Iris pigment epithelial cell (primary cell): ENCODE measurements around the gene PTBP3.
"Not testable (repeated sequence)": the region's sequence is repeated elsewhere in the genome, so short reads cannot be mapped to it uniquely, and the experiment has no call there.

Source experiments
- DNase-seq: peaks from one replicate; pipeline ENCODE4 v3.0.0-alpha.2; 2011; ENCODE audit warnings: low read depth

The PTBP3 gene

DNA sequence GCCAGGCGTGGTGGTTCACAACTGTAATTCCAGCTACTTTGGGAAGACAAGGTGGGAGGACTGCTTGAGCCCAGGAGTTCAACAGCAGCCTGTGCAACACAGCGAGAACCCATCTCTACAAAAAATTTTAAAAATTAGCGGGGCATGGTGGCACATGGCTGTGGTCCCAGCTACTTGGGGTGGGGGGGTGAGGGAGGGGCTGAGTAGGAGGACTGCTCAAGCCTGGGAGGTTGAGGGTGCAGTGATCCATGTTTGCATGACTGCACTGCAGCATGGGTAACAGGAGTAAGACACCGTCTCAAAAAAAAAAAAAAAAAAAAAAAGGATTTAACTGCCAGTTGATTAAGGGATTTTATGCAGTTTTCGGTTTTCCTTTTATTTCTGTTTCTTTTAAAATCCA lies 65.0 kb downstream of the PTBP3 start:
- no peak for DNase-seq

DNA sequence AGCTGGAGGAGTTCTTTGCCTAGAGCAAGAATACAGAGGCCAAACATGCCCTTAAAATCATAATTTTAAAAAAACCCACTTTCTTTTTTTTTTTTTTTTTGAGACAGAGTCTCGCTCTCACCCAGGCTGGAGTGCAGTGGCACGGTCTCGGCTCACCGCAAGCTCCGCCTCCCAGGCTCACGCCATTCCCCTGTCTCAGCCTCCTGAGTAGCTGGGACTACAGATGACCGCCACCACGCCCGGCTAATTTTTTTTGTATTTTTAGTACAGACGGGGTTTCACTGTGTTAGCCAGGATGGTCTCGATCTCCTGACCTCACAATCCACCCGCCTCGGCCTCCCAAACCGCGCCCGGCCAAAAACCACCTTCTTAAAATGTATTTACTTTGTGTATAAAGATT lies 66.3 kb downstream of the PTBP3 start:
- DNase-seq: not testable (repeated sequence)

DNA sequence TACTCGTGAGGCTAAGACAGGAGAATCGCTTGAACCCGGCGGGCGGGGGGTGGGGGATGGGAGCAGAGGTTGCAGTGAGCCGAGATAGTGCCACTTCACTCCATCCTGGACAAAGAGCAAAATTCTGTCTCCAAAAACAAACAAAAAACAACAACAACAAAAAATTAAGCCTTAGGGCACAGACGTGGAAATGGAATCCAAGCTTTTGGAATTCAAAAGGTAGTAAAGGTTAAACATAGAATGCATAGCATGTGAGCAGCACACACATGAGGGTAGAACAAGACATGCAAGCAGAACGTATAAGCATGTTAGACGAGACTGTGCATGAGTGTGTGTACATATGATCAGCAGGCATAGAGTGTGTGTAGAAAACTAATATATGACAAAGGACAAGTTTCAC lies 68.0 kb downstream of the PTBP3 start:
- DNase-seq: no peak

DNA sequence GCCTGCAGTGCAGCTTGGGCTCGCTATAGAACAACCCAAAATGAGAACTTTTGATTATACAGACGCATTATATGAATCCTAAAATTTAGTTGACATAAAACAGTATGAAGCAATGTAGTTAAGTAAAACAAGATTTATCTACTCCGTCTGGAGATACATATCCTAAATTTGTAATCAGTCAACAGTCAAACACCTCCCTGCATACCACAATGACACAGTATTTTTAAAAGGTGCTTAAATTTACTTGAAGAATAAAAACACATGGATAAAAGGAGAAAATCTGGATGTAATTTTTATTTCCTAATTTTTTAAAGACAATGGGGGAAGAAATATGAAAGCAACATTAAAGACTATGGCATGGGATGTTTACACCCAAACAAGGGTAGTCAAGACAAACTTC lies 70.8 kb downstream of the PTBP3 start:
- DNase-seq: no peak

DNA sequence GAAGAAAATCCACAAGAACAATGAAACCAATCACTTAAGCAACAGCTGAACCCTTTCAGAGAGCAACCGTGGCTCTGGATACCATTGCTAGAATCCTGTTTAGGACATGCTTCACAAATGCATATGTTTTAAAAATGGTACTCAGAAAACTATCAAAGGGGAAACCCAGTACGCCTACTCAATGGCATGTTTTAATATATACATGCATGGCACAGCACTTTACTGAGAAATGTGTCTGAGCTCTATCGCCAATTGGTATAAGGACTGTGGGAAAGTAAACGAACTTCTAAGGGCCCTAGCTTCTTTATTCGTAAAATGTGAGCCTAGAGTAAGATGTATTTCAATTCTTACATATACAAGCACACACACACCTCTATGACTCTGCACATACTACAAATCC lies 72.3 kb downstream of the PTBP3 start:
- no peak for DNase-seq

DNA sequence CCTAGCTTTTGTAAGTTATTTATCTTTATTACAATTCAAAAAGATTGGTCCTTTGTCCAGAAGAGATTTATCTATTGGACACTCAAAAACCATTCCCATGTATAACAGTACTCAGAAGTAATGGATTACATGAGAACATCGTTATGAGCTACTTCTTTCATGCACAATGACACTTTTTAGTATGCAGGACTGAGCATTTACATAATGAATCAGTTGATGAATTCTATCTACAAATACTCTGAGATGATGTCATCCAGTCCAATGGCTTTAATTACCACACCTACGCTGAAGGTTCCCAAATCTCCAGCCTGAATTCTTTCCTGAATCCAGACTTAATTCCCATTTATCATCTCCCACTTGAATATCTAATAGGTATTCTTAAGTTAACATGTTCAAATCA lies 75.3 kb downstream of the PTBP3 start:
- DNase-seq: no peak

DNA sequence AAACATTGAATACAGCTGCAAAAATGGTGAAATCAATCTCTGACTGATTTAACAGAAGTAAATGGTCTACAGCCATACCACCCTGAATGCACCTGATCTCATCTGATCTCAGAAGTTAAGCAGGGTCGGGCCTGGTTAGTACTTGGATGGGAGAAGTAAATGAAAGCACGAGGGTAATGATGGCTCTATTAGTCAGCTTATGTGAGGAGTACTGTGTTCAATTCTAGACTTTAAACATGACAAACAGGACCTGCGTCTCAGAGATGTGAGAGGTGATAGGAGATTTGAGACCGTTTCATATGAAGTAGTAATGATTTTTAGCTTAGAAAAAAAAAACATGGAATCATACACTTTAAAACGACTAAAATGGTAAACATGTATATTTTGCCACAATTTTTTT lies 81.2 kb downstream of the PTBP3 start:
- DNase-seq: no peak

DNA sequence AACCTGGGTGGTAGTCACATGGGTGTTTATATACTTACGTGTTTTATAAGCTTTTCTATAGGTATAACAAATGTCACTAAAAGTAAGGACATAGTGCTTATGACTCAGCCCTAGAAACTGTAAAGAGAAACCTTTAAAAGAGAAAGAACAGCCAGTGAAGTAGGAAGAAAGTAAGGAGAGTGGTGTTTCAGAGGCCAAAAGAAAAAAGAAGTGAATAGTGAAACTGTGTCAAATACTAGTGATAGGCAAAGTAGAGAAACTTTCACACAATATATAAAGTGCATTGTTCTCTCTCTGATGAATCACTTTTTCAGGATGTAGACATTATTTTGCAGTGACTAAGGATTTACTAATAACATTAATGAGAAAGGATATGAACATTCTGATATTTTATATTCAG lies 84.1 kb downstream of the PTBP3 start:
- DNase-seq: peak; percentile 40

DNA sequence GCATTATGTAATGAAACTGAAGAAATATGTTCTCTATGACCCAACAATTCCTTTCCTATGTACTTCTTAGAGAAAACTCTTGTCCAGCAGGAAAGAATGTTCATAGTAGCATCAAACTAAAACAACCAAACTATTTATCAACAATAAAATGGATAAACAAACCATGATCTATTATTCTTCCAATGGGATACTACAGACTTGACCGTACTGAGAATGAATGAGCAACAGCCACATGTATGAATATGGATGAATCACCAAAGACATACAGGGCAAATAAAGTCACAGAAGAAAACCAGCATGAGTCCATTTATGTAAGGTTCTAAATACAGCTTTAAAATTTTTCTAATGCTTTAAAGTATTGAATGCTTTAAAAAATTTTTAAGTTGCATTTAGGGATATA lies 84.7 kb downstream of the PTBP3 start:
- DNase-seq: peak; percentile 59

DNA sequence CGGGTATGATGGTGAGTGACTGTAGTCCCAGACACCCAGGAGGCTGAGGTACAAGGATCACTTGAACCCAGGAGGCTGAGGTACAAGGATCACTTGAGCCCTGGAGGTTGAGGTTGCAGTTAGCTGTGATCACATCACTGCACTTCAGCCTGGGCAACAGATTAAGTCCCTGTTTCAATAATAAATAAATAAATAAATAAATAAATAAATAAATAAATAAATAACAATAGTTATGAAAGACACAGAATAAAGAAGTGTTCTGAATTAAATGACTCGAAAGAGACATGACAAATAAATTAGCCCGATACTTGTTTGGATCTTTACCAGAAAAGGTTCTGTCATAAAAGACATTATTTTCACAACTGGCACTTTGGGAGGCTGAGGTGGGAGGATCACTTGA lies 86.3 kb downstream of the PTBP3 start:
- no peak for DNase-seq

DNA sequence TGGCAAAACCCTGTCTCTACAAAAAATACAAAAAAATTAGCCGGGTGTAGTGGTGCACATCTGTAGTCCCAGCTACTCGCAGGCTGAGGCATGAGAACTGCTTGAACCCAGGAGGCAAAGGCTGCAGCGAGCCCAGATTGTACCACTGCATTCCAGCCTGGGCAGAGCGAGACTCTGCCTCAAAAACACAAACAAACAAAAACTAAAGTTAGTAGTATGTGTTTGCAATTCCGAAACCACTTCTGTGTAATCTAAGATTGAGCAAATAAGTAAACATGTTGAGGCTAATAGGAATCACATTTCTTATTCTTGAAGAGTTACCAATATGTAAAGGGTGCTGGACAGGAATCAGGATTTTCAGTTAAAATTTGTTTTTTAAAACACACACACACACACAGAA lies 88.3 kb downstream of the PTBP3 start:
- DNase-seq: no peak

DNA sequence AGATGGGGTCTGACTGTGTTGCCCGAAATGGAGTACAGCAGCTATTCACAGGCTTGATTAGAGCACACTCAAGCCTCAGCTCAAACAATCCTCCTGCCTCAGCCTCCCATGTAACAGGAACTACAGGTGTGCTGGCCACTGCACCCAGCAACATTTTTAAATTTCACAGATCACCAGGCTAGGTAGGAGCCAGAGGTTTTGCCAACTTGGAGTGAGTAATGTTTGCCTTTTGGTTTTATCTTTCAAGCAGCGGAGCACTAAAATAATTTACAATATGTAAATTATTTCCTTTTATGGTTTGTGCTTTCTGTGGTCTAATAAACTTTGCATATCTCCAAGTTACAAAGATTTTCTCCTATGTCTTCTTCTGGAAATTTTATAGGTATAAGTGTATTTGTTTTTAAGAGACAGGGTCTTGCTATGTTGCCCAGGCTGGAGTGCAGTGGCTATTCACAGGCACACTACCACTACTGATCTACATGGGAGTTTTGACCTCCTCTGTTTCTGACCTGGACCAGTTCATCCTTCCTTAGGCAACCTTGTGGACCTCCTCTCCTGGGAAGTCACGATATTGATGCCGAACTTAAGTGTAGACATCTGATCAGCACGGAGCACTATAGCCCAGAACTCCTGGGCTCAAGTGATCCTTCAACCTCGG lies 91.1 kb downstream of the PTBP3 start:
- DNase-seq: no peak

DNA sequence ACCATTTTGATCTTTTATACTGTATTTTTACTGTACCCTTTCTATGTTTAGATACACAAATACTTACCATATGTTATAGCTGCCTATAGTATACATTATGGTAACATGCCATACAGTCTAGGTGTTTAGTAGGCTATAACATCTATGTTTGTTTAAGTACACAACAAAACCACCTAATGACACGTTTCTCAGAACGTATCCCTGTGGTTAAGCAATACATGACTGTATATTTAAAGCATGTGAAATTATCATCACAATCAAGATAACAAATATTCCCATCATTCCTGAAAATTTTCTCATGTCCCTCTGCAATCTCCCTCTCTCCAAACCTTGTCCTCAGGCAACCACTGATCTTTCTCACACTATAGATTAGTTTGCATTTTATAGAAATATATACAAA lies 91.9 kb downstream of the PTBP3 start:
- peak; percentile 33 for DNase-seq

DNA sequence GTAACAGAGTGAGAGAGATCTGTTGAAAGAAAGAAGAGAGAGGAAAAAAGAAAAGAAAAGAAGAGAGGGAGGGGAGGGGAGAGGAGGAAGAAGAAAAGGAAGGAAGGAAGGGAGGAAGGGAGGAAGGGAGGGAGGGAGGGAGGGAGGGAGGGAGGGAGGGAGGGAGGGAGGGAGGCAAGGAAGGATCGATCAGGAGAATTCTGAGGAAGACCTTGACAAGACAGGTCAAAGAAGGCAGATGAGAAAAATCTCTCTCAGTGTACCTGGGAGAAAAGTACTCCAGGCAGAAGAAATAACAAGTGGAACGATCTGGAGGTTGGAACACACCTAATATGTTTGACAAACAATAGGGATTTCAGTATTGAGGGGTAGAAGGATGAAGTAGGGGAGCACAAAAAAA lies 93.7 kb downstream of the PTBP3 start:
- DNase-seq: no peak

DNA sequence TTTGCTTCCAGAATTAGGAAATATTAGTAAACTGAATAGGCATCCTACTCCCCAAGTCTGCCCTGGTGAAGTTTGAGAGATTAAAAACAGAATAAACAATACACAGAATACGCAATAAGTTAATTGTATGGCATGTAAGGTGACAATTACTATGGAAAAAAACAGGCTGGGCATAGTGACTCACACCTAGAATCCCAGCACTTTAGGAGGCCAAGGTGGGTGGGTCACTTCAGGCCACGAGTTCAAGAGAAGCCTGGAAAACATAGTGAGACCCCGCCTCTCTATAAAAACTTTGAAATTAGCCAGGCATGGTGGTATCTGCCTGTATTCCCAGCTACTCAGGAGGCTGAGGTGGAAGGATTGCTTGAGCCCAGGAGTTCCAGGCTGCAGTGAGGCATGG lies 94.1 kb downstream of the PTBP3 start:
- DNase-seq: no peak

DNA sequence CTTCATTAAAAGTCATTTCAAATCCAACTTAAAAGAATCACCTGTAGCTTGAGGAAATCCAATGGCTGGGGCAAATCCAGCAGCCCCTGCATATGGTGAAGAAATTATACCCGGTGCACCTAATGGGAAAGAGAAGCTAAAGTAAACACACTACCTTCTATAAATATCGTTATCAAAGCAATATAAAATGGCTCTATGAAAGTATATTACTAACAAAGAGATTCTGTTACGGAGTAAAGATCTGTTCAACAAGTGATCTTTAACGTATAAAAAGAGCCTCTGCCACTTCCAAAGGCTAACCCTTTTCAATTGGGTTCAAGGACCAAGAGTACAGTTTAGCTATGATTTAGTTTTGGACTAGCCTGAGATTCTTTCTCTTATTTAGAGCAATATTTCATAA lies 98.6 kb downstream of the PTBP3 start:
- DNase-seq: no peak

DNA sequence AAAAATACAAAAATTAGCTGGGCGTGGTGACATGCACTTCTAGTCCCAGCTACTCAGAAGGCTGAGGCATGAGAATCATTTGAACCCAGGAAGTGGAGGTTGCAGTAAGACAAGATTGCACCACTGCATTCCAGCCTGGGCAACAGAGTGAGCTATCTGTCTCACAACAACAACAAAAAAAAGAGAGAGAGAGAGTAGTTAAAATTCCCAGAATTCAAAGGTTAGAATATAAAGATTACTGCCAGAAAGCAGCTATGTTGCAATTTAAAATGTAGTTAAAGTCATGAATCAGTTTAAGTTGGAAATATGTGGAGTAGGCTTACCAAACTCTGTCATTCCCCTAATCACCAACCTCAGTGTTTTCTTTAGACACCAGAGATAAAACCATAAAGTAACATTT lies 99.7 kb downstream of the PTBP3 start:
- DNase-seq: peak; percentile 91

DNA sequence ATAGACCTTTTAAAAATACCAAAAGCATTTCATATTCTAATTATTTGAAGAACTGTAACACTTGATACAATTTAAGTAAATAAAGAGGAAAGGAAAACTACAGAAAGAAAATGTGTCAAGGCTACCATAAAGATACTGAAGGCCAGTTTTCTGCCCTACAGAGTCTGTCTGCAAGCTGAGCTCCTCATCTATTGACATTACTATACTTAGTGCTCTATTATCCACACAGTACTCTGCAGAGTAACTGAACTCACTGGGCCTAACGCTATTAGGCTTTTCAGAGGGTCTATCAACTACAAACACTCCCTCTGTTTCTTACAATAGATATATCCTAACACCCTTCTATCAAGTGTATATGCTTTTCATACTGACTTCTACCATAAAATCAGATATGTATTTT lies 101.2 kb downstream of the PTBP3 start:
- DNase-seq: no peak

DNA sequence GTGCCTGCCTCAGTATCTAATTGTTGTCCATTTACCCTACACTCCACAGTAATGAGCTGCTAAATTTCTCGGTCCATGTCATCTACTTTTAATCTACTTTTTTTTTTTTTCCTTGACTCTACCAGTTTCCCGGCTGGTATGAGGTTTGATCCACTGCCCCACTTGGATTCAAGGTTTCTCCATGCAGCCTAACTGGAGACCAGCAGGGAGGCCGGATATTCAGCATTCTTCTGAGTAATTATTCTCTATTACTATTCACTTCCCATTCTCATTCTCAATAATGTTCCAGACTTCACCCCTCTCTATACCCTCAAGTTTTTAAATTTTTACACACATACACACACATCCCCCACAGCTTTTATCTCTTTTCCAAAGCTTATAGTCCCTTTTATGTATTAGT lies 107.3 kb downstream of the PTBP3 start:
- DNase-seq: no peak

DNA sequence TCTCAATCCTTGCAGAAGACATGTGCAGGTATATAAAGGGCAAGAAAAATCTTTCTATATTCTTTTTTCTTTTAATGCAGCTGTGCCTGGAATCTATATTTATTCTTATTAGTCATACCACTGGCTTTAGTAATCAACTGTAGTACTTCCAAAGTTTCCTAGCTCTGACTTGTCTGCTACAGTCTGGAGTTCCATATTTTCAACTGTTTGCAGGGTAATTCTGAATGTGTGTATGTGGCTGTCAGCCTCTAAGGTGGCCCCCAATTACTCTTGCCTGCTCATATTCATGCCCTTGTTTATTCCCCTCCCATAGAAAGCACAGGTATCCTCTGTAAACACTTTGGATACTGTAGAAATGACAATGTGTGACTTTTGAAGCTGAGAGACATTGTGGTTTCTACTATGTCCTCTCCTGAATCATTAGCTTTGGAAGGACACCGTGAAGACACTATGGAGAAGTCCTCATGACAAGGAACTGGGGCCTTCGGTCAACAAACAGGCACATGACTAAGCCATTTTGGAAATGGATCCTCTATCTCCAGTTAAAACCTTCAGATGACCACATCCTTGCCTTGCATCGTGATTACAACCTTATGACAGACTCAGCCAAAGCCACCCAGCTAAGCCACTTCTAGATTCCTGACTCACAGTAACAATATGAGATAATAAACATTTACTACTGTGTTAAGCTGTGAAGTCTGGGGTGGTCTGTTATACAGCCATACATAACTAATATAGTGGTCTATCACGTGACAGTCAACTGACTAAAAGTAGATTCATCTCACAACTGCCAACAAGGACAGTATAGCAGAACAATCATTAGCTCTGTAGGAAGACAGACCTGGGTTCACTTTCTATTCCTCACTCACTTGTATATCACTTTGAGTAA lies 108.8 kb downstream of the PTBP3 start:
- DNase-seq: peak; percentile 76

DNA sequence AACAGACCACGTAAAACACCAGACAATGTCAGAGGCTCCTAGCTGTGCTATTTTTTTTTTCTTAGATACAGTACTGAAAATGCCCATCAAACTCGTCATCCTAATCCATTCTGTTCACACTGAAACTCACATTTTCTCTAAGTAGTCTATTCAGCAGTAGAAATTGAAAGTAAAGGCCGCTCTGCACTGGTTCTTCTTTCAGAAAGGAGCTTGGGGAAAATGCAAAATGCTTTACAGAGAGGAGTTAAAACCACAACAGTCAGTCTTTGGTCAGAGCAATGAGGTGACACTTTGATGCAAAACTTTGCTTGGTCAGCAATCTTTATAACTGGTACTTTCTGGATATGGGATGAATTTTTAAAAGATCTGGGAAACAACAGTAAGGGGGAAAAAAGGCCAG lies 114.5 kb downstream of the PTBP3 start:
- DNase-seq: no peak

DNA sequence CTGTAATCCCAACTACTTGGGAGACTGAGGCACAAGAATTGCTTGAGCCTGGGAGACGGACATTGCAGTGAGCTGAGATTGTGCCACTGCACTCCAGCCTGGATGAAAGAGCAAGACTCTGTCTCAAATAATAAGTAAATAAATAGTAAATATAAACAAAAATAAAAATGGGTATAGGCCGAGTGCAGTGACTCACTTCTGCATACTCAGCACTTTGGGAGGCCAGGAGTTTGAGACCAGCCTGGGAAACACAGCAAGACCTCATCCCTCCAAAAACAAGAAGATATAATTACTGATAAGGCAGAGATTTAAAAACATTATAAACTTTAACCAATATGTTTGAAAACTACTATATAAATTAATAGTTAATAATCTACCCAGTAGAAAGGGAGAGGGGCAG lies 120.5 kb downstream of the PTBP3 start:
- DNase-seq: no peak

DNA sequence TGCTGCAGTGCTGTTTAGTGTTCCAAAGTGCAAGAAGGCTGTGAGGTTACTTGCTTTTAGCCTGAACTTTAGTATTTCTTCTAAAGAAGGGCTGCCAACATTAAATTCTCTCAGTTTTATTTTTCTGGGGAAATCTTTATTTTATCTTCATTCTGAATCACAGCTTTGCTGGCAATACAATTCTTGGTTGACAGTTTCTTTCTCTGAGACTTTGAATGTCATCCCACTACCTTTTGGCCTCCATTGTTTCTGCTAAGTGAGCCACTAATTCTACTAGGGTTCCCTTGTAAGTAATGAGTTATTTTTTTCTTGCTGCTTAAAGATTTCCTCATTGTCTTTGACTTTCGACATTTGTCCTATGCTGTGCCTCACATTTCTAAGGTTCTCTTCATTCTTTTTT lies 126.0 kb downstream of the PTBP3 start:
- DNase-seq: no peak

DNA sequence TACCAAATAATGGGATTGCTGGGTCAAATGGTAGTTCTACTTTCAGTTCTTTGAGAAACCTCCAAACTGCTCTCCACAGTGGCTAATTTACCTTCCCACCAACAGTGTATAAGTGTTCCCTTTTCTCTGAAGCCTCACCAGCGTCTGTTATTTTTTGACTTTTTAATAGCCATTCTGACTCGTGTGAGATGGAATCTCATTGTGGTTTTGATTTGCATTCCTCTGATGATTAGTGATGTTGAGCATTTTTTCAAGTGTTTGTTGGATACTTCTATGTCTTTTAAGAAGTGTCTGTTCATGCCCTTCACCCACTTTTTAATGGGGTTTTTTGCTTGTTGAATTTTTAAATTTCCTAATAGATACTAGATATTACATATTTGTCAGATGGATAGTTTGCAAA lies 129.9 kb downstream of the PTBP3 start:
- peak; percentile 67 for DNase-seq
